AG04450 (cell line): ENCODE data around the gene ATP13A1. TPM values are rescaled to one million over a fixed set of nuclear protein-coding genes. Genes with fewer than 3 reads are reported as not detected.
"Not testable (repeated sequence)": the region's sequence is repeated elsewhere in the genome, so short reads cannot be mapped to it uniquely, and the experiment has no call there.

ENCODE experiments used
- CTCF ChIA-PET: fragments of 300-600, 350-600 bp; formaldehyde crosslinking; extraction: SDS; loops from one replicate; lab custom pipeline; 2022; ENCODE audit warnings: antibody characterized with exemption, inconsistent platforms; lab: Charles Lee
- POLR2A ChIA-PET: fragments of 350-600 bp; formaldehyde crosslinking; extraction: SDS; loops from one replicate; lab custom pipeline; 2021; ENCODE audit warnings: antibody characterized with exemption, inconsistent platforms; lab: Yijun Ruan, JAX
- DNase-seq: peaks from one replicate; pipeline ENCODE4 v3.0.0-alpha.2; 2011; ENCODE audit warnings: low read depth, low spot score
- H3K27ac ChIP-seq: one replicate; pipeline ENCODE4 v1.5.1; 2012; ENCODE audit warnings: low read depth, low read length, control low read depth
- H3K27me3 ChIP-seq: one replicate; pipeline ENCODE4 v1.6.0; 2012; ENCODE audit warnings: low read length; ENCODE audit not compliant: control insufficient read depth, insufficient read depth
- H3K4me3 ChIP-seq: 2 replicates; pipeline ENCODE4 v1.5.1; 2011; ENCODE audit warnings: mild to moderate bottlenecking, low read depth, low read length, control low read depth
- H3K9me3 ChIP-seq: 2 replicates; pipeline ENCODE4 v1.5.1; 2012; ENCODE audit warnings: low read length; ENCODE audit not compliant: control insufficient read depth, insufficient read depth
- polyA plus RNA-seq: library from polyadenylated mRNA; depleted of rRNA; stranded (reverse); fragments of >200 nt; gene quantifications from 2 replicates; pipeline ENCODE4 v1.2.3, GENCODE V29; 2011
- TF ChIP-seq, protein P1 (sequence below): IDR thresholded peaks from 2 replicates; pipeline ENCODE4 v1.5.1; 2011; ENCODE audit warnings: low read depth, low read length, control low read depth, inconsistent platforms

The ATP13A1 gene
- polyA plus RNA-seq, 1 experiment, result 9.4 TPM

DNA sequence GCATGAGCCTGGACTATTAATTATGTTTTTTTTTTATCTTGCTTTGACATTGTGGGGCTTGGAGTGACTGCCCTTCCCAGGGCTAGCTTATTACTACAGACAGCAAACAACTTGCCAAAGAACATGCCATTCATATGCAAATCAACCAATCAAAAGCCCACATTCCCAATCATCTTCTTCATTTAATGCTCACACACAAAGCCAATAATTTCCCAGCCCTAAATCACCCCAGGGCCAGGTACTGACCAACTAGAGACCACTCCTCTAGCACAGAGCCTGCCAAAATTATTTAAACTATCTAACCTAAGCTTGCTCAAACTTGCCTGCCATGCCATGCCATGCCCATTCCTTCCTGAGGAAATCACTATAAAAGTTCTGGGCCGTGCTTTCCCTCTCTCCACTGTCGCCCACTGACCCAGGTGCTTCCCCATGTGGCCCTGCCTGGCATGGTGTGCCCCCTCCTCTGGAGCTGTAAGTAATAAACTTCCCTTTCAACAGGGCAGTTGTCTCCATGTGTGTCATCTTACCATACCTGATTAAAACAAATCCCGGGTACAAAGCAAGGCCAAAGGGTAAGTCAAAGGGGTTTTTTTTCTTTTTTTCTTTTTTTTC is 60.7 kb downstream of the ATP13A1 start:
- ChIA-PET POLR2A (no interaction called here), CTCF (interaction anchor here (0.6 to 1.5 kb wide), 3 partner anchors 20 to 71 kb away, joined by 3 to 18 read pairs (median 3); no protein-coding TSS in a partner anchor)
- Histone ChIP-seq H3K4me3 (no peak overlapping the region), H3K27ac (no peak overlapping the region), H3K9me3 (no peaks in the 10 kb centered on the region), H3K27me3 (no peaks in the 10 kb centered on the region)
- no peak for DNase-seq
- TF ChIP-seq, protein P1, sequence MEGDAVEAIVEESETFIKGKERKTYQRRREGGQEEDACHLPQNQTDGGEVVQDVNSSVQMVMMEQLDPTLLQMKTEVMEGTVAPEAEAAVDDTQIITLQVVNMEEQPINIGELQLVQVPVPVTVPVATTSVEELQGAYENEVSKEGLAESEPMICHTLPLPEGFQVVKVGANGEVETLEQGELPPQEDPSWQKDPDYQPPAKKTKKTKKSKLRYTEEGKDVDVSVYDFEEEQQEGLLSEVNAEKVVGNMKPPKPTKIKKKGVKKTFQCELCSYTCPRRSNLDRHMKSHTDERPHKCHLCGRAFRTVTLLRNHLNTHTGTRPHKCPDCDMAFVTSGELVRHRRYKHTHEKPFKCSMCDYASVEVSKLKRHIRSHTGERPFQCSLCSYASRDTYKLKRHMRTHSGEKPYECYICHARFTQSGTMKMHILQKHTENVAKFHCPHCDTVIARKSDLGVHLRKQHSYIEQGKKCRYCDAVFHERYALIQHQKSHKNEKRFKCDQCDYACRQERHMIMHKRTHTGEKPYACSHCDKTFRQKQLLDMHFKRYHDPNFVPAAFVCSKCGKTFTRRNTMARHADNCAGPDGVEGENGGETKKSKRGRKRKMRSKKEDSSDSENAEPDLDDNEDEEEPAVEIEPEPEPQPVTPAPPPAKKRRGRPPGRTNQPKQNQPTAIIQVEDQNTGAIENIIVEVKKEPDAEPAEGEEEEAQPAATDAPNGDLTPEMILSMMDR, result no peak

DNA sequence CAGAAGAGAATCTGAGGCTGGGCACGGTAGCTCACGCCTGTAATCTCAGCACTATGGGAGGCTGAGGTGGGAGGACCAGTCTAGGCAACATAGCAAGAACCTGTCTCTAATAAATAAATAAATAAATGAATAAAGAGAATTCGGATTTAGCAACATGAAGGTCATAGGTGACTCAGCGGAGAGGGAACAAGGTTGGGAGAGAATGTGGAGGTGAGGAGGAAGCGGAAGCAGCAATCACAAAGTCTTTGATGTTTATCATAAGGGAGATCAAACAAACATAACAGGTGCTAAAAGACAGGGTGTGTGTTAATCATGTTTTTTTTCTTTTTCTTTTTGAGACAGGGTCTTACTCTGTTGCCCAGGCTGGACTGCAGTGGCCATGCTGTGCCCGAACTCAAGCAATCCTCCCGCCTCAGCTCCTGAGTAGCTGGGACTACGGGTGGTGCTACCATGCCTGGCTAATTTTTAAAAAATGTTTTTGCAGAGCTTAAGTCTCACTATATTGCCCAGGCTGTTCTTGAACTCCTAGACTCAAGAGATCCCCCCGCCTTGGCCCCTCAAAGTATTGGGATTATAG is 61.3 kb downstream of the ATP13A1 start:
- CTCF ChIA-PET, result interaction anchor here (0.6 to 1.5 kb wide), 3 partner anchors 21 to 71 kb away, joined by 3 to 18 read pairs (median 3); no protein-coding TSS in a partner anchor
- H3K4me3 ChIP-seq, result no peak overlapping the region
- POLR2A ChIA-PET, result no interaction called here

DNA sequence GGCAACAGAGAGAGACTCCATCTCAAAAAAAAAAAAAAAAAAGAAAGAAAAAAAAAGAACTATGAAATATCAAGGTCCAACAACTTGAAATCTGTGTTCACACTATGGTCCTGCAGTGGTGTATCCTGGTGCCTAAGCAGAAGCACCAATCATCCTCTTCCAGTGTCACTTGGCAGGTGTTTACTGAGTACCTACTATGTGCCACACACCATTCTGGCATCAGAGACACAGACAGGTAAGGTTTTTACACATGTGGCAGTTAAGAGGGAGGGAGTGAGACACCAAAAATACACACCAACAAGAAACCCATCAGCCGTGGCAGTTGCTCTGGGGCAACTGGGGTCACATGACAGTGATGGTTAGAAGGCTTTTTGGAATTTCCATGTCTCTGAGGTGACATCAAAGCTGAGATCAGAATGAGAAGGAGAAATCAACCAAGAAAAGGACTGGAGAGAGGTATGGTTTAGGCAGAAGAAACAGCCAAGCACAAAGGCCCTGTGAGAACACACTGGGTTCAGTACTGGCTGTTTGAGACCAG is 62.6 kb downstream of the ATP13A1 start:
- no peak overlapping the region for H3K27ac ChIP-seq
- no peaks in the 10 kb centered on the region for H3K27me3 ChIP-seq
- no peak for DNase-seq
- ChIA-PET CTCF (interaction anchor here (0.9 kb wide), 1 partner anchor 47 kb away, joined by 3 read pairs; no protein-coding TSS in a partner anchor), POLR2A (no interaction called here)
- H3K4me3 ChIP-seq, result no peak overlapping the region
- TF ChIP-seq, protein P1, result no peak
- H3K9me3 ChIP-seq, result no peaks in the 10 kb centered on the region

More for the DNA sequence above, 61.3 kb downstream of the ATP13A1 start:
- no peak for DNase-seq
- Histone ChIP-seq H3K9me3 (no peaks in the 10 kb centered on the region), H3K27me3 (no peaks in the 10 kb centered on the region), H3K27ac (no peak overlapping the region)
- TF ChIP-seq, protein P1, result no peak

- H3K27me3 ChIP-seq, H3K27ac ChIP-seq, CTCF ChIA-PET, H3K4me3 ChIP-seq, DNase-seq, H3K9me3 ChIP-seq: not testable (repeated sequence)
- POLR2A ChIA-PET, result interaction anchor here (0.6 kb wide), 1 partner anchor 46 kb away, joined by 4 read pairs; no protein-coding TSS in a partner anchor
These were observed 64.6 kb downstream of the ATP13A1 start for GRCh38 chr19:19598728-19599451.

- no peaks in the 10 kb centered on the region for H3K27me3 ChIP-seq
- H3K27ac ChIP-seq, result no peak overlapping the region
- H3K4me3 ChIP-seq, result no peak overlapping the region
- no peaks in the 10 kb centered on the region for H3K9me3 ChIP-seq
- ChIA-PET POLR2A (no interaction called here), CTCF (interaction anchor here (0.7 kb wide), 1 partner anchor 44 kb away, joined by 5 read pairs; no protein-coding TSS in a partner anchor)
- TF ChIP-seq, protein P1, result no peak
- DNase-seq, result no peak
These were observed 65.6 kb downstream of the ATP13A1 start for GRCh38 chr19:19597809-19598306.
